CD4-positive, alpha-beta T cell (primary cell): ENCODE measurements around the gene LTBP4. TPM values are rescaled to one million over a fixed set of nuclear protein-coding genes. Genes with fewer than 3 reads are reported as not detected.

Experiments
- ATAC-seq: fragments of 200-7000 bp; cut with Tn5 transposase; one replicate; pipeline ENCODE4 v1.10.0; 2022; ENCODE audit warnings: mild to moderate bottlenecking; ENCODE audit not compliant: poor library complexity
- CTCF ChIA-PET: fragments of 350-600 bp; sonication (Branson Sonifier 250); formaldehyde crosslinking; loops from one replicate; lab custom pipeline; 2021; ENCODE audit warnings: antibody characterized with exemption, inconsistent platforms; lab: Charles Lee
- POLR2A ChIA-PET: fragments of 350-600 bp; sonication (Branson Sonifier 250); formaldehyde crosslinking; loops from one replicate; lab custom pipeline; 2021; ENCODE audit warnings: antibody characterized with exemption, inconsistent platforms; lab: Charles Lee
- DNase-seq, 14 experiments: peaks; one replicate each; pipeline ENCODE4 v3.0.0-alpha.2; 2013 to 2020; ENCODE audit warnings: mixed read lengths in 2 of 14
- H3K27ac ChIP-seq, 2 donors: one replicate each; pipeline versions ENCODE4 v1.5.1 to v1.7.0; 2013; ENCODE audit warnings: low read length in 2 of 2, low read depth in 1 of 2, mild to moderate bottlenecking in 1 of 2
- H3K27me3 ChIP-seq, 2 experiments: 1 replicate in 1 of 2; 2 replicates in 1 of 2; pipeline versions ENCODE4 v1.6.1 to v1.7.0; 2013; ENCODE audit warnings: low read length in 2 of 2, control low read depth in 1 of 2, mild to moderate bottlenecking in 1 of 2, moderate library complexity in 1 of 2; ENCODE audit not compliant: insufficient read depth in 2 of 2, control insufficient read depth in 1 of 2
- H3K36me3 ChIP-seq: one replicate; pipeline ENCODE4 v1.6.1; 2013; ENCODE audit warnings: low read length, control low read depth; ENCODE audit not compliant: insufficient read depth
- H3K4me1 ChIP-seq: one replicate; pipeline ENCODE4 v1.6.1; 2013; ENCODE audit warnings: low read length, control low read depth; ENCODE audit not compliant: insufficient read depth
- H3K4me3 ChIP-seq: one replicate; pipeline ENCODE4 v1.5.1; 2013; ENCODE audit warnings: mild to moderate bottlenecking, low read length, moderate library complexity
- H3K9me3 ChIP-seq, 2 experiments: 1 replicate in 1 of 2; 2 replicates in 1 of 2; pipeline versions ENCODE4 v1.6.1 to v1.7.0; 2013; ENCODE audit warnings: low read length in 2 of 2, mild to moderate bottlenecking in 2 of 2, control low read depth in 1 of 2, moderate library complexity in 1 of 2; ENCODE audit not compliant: control insufficient read depth in 1 of 2, insufficient read depth in 1 of 2
- H3K27ac Mint-ChIP-seq: one replicate; pipeline ENCODE4 v1.8.0; 2020; ENCODE audit warnings: mixed read lengths
- H3K27me3 Mint-ChIP-seq: one replicate; pipeline ENCODE4 v1.8.0; 2021; ENCODE audit warnings: mixed read lengths
- H3K36me3 Mint-ChIP-seq: one replicate; pipeline ENCODE4 v1.8.0; 2021; ENCODE audit warnings: low read depth, mixed read lengths
- H3K4me1 Mint-ChIP-seq: one replicate; pipeline ENCODE4 v1.8.0; 2021; ENCODE audit warnings: low read depth, mixed read lengths
- H3K4me3 Mint-ChIP-seq: one replicate; pipeline ENCODE4 v1.8.0; 2020; ENCODE audit warnings: mild to moderate bottlenecking, mixed read lengths
- H3K9me3 Mint-ChIP-seq: one replicate; pipeline ENCODE4 v1.8.0; 2020; ENCODE audit warnings: mixed read lengths
- CTCF ChIP-seq: fragments of 200-600 bp; IDR thresholded peaks from one replicate; pipeline ENCODE4 v1.8.0; 2022; ENCODE audit warnings: antibody characterized with exemption, mild to moderate bottlenecking
- intact Hi-C, 2 experiments: fragments of 100-400 bp; cut with DNase I in 1 of 2; cut with micrococcal nuclease in 1 of 2; formaldehyde crosslinking; loops; one replicate each; pipeline versions ENCODE4 v1.15.1 to v1.9.0; 2023 to 2025; cut with DNase I, micrococcal nuclease
- total RNA-seq, 174 experiments: library from RNA in 2 of 174; stranded (reverse) in 2 of 174; gene quantifications; one replicate each; pipeline ENCODE4 v1.2.3 and lab custom pipeline; 2021 to 2026

Gene LTBP4
- total RNA-seq, 2 experiments from 2014 or later, result 116 to 134 TPM

- ATAC-seq (peak; percentile 89), DNase-seq (peak; percentile 85 to 98 (median 94))
- intact Hi-C loops, result loop anchor here (1.0 to 10.0 kb wide), 12 partner anchors 28 to 645 kb away; partner anchors contain the start of genes COQ8B (in 1 of the 2), ITPKC (in 1 of the 2) and NUMBL (in 1 of the 2)
- Mint-ChIP-seq H3K4me1 (peaks cover 19% of the 10 kb centered on the region), H3K9me3 (no peaks in the 10 kb centered on the region), H3K27me3 (no peaks in the 10 kb centered on the region), H3K27ac (peak overlapping the region; percentile 74), H3K36me3 (peaks cover 9% of the 10 kb centered on the region), H3K4me3 (peak overlapping the region; percentile 91)
- H3K4me3 ChIP-seq, result peak overlapping the region; percentile 56
- CTCF ChIA-PET, result interaction anchor here (0.6 to 3.2 kb wide), 12 partner anchors 29 to 811 kb away, joined by 3 to 24 read pairs (median 6); partner anchors contain the start of genes COQ8B, EGLN2, ITPKC and RAB4B
- no peaks in the 10 kb centered on the region for H3K27me3 ChIP-seq
- POLR2A ChIA-PET, result interaction anchor here (0.6 to 2.6 kb wide), 25 partner anchors 11 to 776 kb away, joined by 3 to 22 read pairs (median 5); partner anchors contain the start of genes ACTMAP, COQ8B, EGLN2 and ITPKC
- TF ChIP-seq CTCF, result peak; percentile 90
- peaks cover 15% of the 10 kb centered on the region for H3K4me1 ChIP-seq
- peak overlapping the region; percentile 35 to 53 for H3K27ac ChIP-seq
- H3K9me3 ChIP-seq, result no peaks in the 10 kb centered on the region
- H3K36me3 ChIP-seq, result no peaks in the 10 kb centered on the region
Observed at GRCh38 chr19:40662925-40663694, 61.9 kb downstream of the LTBP4 start.

DNA sequence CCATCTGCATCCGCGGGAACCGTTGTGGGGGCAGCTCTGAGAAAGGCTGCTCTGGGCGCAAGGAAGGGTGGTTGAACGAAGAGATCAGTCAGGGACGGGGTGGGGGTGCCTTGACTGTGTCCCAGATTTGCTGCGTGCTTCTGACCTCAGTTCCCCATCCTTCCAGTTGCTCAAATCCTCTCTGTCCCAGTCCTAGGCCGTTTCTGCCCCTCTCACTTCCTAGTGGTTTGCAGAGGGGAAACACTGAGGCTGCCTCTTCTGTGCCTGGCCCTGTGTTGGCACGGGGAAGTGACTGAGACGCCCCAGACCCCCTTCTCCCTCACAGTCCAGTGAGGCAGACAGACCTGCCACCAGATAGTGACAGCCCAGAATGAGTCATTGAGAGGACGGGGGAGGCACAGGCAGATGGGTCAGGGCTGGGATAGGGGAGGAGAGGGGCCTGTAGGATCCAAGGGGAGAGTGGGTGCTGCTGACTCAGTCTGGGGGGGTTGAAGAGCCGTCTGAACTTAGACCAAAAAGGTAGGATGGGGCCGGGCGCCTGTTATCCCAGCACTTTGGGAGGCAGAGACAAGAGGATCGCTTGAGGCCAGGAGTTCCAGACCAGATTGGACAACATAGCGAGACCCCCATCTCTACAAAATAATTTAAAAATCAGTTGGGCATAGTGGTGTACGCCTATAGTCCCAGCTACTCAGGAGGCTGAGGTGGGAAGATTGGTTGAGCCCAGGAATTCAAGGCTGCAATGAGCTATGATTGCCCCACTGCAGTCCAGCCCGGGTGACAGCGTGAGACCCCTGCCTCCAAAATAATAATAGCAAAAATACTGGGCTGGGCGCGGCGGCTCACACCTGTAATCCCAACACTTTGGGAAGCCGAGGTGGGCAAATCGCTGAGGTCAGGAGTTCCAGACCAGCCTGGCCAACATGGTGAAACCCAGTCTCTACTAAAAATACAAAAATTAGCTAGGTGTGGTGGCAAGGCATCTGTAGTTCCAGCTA, 62.8 kb downstream of the LTBP4 start:
- no peaks in the 10 kb centered on the region for H3K27me3 ChIP-seq
- H3K36me3 Mint-ChIP-seq, result peaks cover 18% of the 10 kb centered on the region
- TF ChIP-seq CTCF, result no peak
- ATAC-seq (no peak), DNase-seq (peak in 4 of 14 experiments; percentile 3 to 54 (median 40))
- ChIA-PET POLR2A (interaction anchor here (0.7 to 2.6 kb wide), 25 partner anchors 10 to 643 kb away, joined by 3 to 22 read pairs (median 5); partner anchors contain the start of genes ACTMAP, COQ8B, EGLN2 and ITPKC), CTCF (interaction anchor here (0.6 to 3.2 kb wide), 13 partner anchors 29 to 810 kb away, joined by 3 to 24 read pairs (median 5); partner anchors contain the start of genes COQ8B, EGLN2, ITPKC and RAB4B)
- H3K27me3 Mint-ChIP-seq, result no peaks in the 10 kb centered on the region
- no peaks in the 10 kb centered on the region for H3K9me3 Mint-ChIP-seq
- peak overlapping the region; percentile 74 for H3K27ac Mint-ChIP-seq
- H3K4me3 Mint-ChIP-seq, result peak overlapping the region; percentile 91
- peak overlapping the region; percentile 56 for H3K4me3 ChIP-seq
- intact Hi-C loops, result loop anchor here (2.0 to 10.0 kb wide), 7 partner anchors 27 to 643 kb away; partner anchors contain the start of genes COQ8B (in 1 of the 2), ITPKC (in 1 of the 2) and NUMBL (in 1 of the 2)
- H3K4me1 Mint-ChIP-seq, result peaks cover 19% of the 10 kb centered on the region
- H3K4me1 ChIP-seq, result peaks cover 15% of the 10 kb centered on the region
- H3K9me3 ChIP-seq, result peaks cover 0 to 1% of the 10 kb centered on the region in 2 experiments
- peak overlapping the region; percentile 23 to 35 for H3K27ac ChIP-seq
- peaks cover 2% of the 10 kb centered on the region for H3K36me3 ChIP-seq
